Measurements from ENCODE around the gene TNNT3.

DNA sequence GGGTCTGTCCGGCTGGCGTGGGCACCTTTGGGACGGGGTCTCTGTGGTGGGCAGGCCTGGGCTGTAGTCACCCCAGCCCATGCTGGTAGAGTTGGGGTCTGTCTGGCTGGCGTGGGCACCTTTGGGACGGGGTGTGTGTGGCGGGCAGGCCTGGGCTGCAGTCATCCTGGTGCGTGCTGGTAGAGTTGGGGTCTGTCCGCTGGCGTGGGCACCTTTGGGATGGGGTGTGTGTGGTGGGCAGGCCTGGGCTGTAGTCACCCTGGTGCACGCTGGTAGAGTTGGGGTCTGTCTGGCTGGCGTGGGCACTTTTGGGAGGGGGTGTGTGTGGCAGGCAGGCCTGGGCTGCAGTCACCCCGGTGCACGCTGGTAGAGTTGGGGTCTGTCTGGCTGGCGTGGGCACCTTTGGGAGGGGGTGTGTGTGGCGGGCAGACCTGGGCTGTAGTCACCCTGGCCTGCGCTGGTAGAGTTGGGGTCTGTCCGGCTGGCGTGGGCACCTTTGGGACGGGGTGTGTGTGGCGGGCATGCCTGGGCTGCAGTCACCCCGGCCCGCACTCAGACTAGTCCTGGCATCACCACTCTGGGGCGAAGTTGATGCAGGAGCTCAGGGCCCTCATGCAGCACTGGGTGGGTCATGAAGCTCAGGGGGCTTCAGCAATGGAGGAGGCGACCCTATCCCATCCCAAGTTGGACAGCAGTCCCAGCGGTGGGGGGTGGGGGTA is 47.1 kb upstream of the TNNT3 start:
- TF ChIP-seq, protein P1, sequence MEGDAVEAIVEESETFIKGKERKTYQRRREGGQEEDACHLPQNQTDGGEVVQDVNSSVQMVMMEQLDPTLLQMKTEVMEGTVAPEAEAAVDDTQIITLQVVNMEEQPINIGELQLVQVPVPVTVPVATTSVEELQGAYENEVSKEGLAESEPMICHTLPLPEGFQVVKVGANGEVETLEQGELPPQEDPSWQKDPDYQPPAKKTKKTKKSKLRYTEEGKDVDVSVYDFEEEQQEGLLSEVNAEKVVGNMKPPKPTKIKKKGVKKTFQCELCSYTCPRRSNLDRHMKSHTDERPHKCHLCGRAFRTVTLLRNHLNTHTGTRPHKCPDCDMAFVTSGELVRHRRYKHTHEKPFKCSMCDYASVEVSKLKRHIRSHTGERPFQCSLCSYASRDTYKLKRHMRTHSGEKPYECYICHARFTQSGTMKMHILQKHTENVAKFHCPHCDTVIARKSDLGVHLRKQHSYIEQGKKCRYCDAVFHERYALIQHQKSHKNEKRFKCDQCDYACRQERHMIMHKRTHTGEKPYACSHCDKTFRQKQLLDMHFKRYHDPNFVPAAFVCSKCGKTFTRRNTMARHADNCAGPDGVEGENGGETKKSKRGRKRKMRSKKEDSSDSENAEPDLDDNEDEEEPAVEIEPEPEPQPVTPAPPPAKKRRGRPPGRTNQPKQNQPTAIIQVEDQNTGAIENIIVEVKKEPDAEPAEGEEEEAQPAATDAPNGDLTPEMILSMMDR (conservative IDR thresholded peaks at IDR 0.05) = no peak
- no peak for TF ChIP-seq EZH2 (IDR thresholded peaks at IDR 0.05; ENCODE audit: low read depth)
